GM12875 (cell line): ENCODE results near the gene GAL3ST3.
"Not testable (repeated sequence)": the region's sequence is repeated elsewhere in the genome, so short reads cannot be mapped to it uniquely, and the experiment has no call there.

Source experiments
- H3K4me3 ChIP-seq: one replicate; pipeline ENCODE4 v1.5.1; 2011; ENCODE audit warnings: low read depth, low read length, control low read depth
- CTCF ChIP-seq: IDR thresholded peaks from 2 replicates; pipeline ENCODE4 v1.5.1; 2011; ENCODE audit warnings: low read depth, mild to moderate bottlenecking, control low read depth, inconsistent platforms, low read length, moderate library complexity, borderline replicate concordance; ENCODE audit not compliant: insufficient read depth

GAL3ST3 gene

DNA sequence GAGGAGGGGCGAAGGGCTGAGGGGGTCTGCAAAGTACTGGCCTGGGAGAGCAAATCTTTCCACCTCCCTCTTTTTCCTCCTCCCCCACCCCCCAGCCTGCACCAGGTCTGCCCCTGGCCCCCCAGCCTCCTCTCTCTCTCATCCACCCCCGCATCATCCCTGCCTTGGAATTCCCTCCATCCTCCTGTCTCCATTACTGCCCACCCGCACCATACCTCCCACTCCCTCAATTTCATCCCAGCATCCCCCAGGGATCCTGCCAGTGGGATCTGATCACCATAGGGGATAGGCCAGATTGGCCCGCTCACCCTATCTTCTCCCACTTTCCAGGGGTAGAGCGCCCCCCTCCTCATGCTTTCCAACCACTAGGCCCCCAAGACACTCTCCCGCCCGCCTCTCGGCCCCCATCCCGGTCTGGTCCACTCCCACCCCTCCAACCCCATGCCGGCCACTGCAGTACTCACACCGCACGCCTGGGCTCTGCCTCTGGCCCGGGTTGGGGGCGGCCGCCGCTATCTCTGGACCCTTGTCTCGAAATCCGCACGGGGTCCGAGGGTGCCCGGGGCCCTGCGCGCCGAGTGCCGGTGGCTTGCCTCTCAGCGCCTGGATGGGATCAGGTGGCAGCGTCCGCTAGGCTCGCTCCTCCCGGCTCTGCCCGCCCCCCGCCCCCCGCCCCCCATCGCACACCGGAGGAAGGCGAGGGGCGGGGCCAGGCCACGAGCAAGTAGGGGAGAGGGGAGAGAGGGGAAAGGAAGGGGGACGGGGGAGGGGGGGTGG, at the start of gene GAL3ST3:
Gene GAL3ST3 (minus strand): TSS at position 615 of the 777 bp plus-strand sequence. CDS start 3,746 bp downstream, outside the sequence.
- no peak for TF ChIP-seq CTCF
- no peak within 1 kb of the TSS for H3K4me3 ChIP-seq

- not testable (repeated sequence) for H3K4me3 ChIP-seq
Observed at GRCh38 chr11:66092125-66092524, 43.2 kb upstream of the GAL3ST3 start.

DNA sequence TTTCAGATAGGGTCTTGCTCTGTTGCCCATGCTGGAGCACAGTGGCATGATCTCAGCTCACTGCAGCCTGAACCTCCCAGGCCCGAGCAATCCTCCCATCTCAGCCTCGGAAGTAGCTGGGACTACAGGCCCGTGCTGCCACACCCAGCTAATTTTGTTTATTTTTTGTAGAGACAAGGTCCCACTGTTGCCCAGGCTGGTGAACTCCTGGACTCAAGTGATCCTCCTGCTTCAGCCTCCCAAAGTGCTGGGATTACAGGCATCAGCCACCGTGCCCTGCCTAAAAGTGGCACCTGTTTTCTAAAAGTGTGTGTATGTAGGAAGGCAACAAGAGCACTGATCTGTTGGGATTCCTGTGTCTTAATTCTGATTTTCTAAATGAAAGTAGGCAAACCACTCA, 41.3 kb upstream of the GAL3ST3 start:
- no peak for TF ChIP-seq CTCF
- no peak overlapping the region for H3K4me3 ChIP-seq

DNA sequence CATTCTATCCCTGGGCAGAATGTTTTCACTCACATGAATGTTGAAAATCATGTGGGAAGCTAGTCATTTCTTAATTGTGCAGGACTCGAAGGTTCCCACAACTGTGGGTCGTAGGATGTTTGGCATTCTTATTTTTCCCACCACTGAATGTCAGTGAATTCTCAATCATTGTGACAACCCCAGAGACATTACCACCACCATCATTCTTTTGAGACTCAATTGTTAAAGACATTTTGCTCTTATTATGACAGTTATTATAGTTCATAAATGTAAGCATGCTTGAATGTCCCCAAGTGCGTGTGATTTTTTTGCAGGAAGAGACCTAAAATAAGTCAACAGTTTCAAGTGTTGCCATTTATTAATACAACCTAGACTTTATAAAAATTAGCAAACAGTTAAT, 40.1 kb upstream of the GAL3ST3 start:
- TF ChIP-seq CTCF = no peak
- H3K4me3 ChIP-seq = no peak overlapping the region

- no peak for TF ChIP-seq CTCF
Observed at GRCh38 chr11:66087148-66087908, 38.4 kb upstream of the GAL3ST3 start.

GRCh38 chr11:66084821-66085475, 36.0 kb upstream of the GAL3ST3 start:
- no peak overlapping the region for H3K4me3 ChIP-seq
- TF ChIP-seq CTCF = no peak

More at GRCh38 chr11:66087148-66087908, 38.4 kb upstream of the GAL3ST3 start:
- H3K4me3 ChIP-seq = no peak overlapping the region

GRCh38 chr11:66083767-66084166, 34.8 kb upstream of the GAL3ST3 start:
- H3K4me3 ChIP-seq = no peak overlapping the region
- TF ChIP-seq CTCF = no peak
